ENCODE data around the gene RICTOR. TPM values are rescaled to one million over a fixed set of nuclear protein-coding genes. Genes with fewer than 3 reads are reported as not detected.

The RICTOR gene
- total and polyA plus RNA-seq, 3 donors from 2014 or later: 14.4 to 61.8 (median 57.7) TPM

- Histone ChIP-seq H3K36me3 (ENCODE audit: low read depth, missing control alignments) (no peaks in the 10 kb centered on the region), H3K27ac (peak overlapping the region in 1 of 2 donors; percentile 22), H3K9me3 (no peaks in the 10 kb centered on the region), H3K4me1 (no peaks in the 10 kb centered on the region), H3K4me3 (no peak overlapping the region), H3K27me3 (no peaks in the 10 kb centered on the region)
- intact Hi-C loops (cut with DNase I; ENCODE audit: low total_unique reads): no loop called here
- TF ChIP-seq CTCF (IDR thresholded peaks at IDR 0.05) (no peak), POLR2A (IDR thresholded peaks at IDR 0.05) (no peak)
- DNase-seq: no peak
- 68 to 73% methylated on average over 5 of the region's 5 CpGs for WGBS, 2 donors
These were observed 18.3 kb downstream of the RICTOR start for GRCh38 chr5:39055768-39056398.

GRCh38 chr5:39055027-39055767 lies 19.0 kb downstream of the RICTOR start:
- Histone ChIP-seq H3K36me3 (ENCODE audit: low read depth, missing control alignments) (no peaks in the 10 kb centered on the region), H3K4me1 (no peaks in the 10 kb centered on the region), H3K4me3 (no peak overlapping the region), H3K9me3 (no peaks in the 10 kb centered on the region), H3K27ac (peak overlapping the region in 1 of 2 donors; percentile 22), H3K27me3 (no peaks in the 10 kb centered on the region)
- WGBS, 2 donors: 64 to 83% methylated on average over 3 of the region's 3 CpGs
- DNase-seq: no peak
- intact Hi-C loops (cut with DNase I; ENCODE audit: low total_unique reads): no loop called here
- no peak for TF ChIP-seq CTCF (IDR thresholded peaks at IDR 0.05)
- TF ChIP-seq POLR2A (IDR thresholded peaks at IDR 0.05): no peak

GRCh38 chr5:39053189-39053588 lies 21.0 kb downstream of the RICTOR start:
- intact Hi-C loops (cut with DNase I; ENCODE audit: low total_unique reads): no loop called here
- Histone ChIP-seq H3K9me3 (no peaks in the 10 kb centered on the region), H3K27ac (no peak overlapping the region), H3K4me3 (no peak overlapping the region), H3K27me3 (no peaks in the 10 kb centered on the region), H3K36me3 (ENCODE audit: low read depth, missing control alignments) (no peaks in the 10 kb centered on the region), H3K4me1 (no peaks in the 10 kb centered on the region)
- no peak for DNase-seq
- 70 to 75% methylated on average over 4 of the region's 4 CpGs for WGBS, 2 donors
- no peak for TF ChIP-seq POLR2A (IDR thresholded peaks at IDR 0.05)
- no peak for TF ChIP-seq CTCF (IDR thresholded peaks at IDR 0.05)

- no peaks in the 10 kb centered on the region for H3K36me3 ChIP-seq (ENCODE audit: low read depth, missing control alignments)
- H3K4me1 ChIP-seq: peaks cover 4% of the 10 kb centered on the region
- H3K27ac ChIP-seq: no peak overlapping the region
- no peaks in the 10 kb centered on the region for H3K9me3 ChIP-seq
- no peak for TF ChIP-seq CTCF (IDR thresholded peaks at IDR 0.05)
- TF ChIP-seq POLR2A (IDR thresholded peaks at IDR 0.05): no peak
- DNase-seq: no peak
- H3K27me3 ChIP-seq: no peaks in the 10 kb centered on the region
- H3K4me3 ChIP-seq: no peak overlapping the region
- WGBS, 2 donors: 88 to 90% methylated on average over 3 of the region's 3 CpGs
- intact Hi-C loops (cut with DNase I; ENCODE audit: low total_unique reads): no loop called here
These were observed 22.1 kb downstream of the RICTOR start for GRCh38 chr5:39052141-39052540.
